GM18867 (cell line): ENCODE measurements around the gene RNF166.

ENCODE experiments used
- ATAC-seq: cut with Tn5 transposase; IDR thresholded peaks from one replicate; pipeline ENCODE4 v1.9.1; 2021; ENCODE audit warnings: mild to moderate bottlenecking, moderate library complexity; ENCODE audit not compliant: unreplicated experiment

The RNF166 gene

GRCh38 chr16:88706229-88706964, at the start of gene RNF166, which contains the start of gene CTU2:
RNF166 (minus strand) TSS chr16:88706408; CDS start chr16:88706325, 83 bp downstream.
CTU2 (plus strand) TSS chr16:88706503; CDS start chr16:88706531, 28 bp downstream.
- ATAC-seq: peak; percentile 71

GRCh38 chr16:88754912-88755744, 48.9 kb upstream of the RNF166 start:
- ATAC-seq: no peak

- no peak for ATAC-seq
These were observed 48.1 kb upstream of the RNF166 start for GRCh38 chr16:88754109-88754911.

- no peak for ATAC-seq
These were observed 47.4 kb upstream of the RNF166 start for GRCh38 chr16:88753602-88754001.

- ATAC-seq: no peak
These were observed 47.0 kb upstream of the RNF166 start for GRCh38 chr16:88753191-88753590.

GRCh38 chr16:88752386-88753002, 46.3 kb upstream of the RNF166 start:
- ATAC-seq: no peak

- no peak for ATAC-seq
These were observed 44.6 kb upstream of the RNF166 start for GRCh38 chr16:88750854-88751253.

GRCh38 chr16:88749358-88749757, 43.1 kb upstream of the RNF166 start:
- ATAC-seq: no peak

GRCh38 chr16:88748364-88748763, 42.2 kb upstream of the RNF166 start:
- no peak for ATAC-seq

GRCh38 chr16:88747588-88748301, 41.5 kb upstream of the RNF166 start:
- ATAC-seq: no peak

- ATAC-seq: no peak
These were observed 40.3 kb upstream of the RNF166 start for GRCh38 chr16:88746506-88746905.

- ATAC-seq: no peak
These were observed 38.6 kb upstream of the RNF166 start for GRCh38 chr16:88744577-88745521.

GRCh38 chr16:88743693-88744576, 37.7 kb upstream of the RNF166 start:
- no peak for ATAC-seq

- no peak for ATAC-seq
These were observed 36.8 kb upstream of the RNF166 start for GRCh38 chr16:88742896-88743605.

GRCh38 chr16:88741368-88741767, 35.2 kb upstream of the RNF166 start:
- no peak for ATAC-seq

- ATAC-seq: no peak
These were observed 34.5 kb upstream of the RNF166 start for GRCh38 chr16:88740727-88741055.

GRCh38 chr16:88739977-88740726, 33.9 kb upstream of the RNF166 start:
- ATAC-seq: no peak
